ENCODE data around the gene SLC6A3.

DNA sequence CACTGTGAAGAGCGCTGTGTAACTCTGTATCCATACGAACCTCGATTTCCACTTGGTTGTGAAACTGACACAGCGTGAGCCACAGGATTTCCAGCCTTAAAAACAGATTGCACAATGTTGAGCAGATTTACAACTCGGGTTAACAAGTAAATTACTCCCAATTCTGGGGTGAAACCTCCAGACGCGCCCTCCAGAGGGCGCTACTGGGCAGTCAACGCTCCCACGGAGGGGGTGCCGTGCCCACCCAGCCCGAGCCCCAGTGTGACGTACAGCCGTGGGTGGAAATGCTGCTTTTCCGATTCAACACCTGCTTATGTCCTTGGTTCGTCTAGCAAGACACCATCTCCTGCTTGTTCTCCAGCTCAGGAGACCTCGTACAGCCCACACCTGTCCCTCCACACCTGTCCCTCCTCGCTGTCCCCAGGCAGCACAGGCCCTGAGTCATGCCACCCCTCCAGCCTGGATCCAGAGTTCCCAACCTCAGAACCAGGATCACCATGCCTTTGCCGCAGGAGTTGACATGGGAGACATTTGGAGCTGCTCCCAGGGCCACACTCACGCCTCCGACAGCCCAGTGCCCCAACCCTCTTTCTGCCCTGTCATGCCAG is 34.4 kb upstream of the SLC6A3 start:
- TF ChIP-seq, protein P1, sequence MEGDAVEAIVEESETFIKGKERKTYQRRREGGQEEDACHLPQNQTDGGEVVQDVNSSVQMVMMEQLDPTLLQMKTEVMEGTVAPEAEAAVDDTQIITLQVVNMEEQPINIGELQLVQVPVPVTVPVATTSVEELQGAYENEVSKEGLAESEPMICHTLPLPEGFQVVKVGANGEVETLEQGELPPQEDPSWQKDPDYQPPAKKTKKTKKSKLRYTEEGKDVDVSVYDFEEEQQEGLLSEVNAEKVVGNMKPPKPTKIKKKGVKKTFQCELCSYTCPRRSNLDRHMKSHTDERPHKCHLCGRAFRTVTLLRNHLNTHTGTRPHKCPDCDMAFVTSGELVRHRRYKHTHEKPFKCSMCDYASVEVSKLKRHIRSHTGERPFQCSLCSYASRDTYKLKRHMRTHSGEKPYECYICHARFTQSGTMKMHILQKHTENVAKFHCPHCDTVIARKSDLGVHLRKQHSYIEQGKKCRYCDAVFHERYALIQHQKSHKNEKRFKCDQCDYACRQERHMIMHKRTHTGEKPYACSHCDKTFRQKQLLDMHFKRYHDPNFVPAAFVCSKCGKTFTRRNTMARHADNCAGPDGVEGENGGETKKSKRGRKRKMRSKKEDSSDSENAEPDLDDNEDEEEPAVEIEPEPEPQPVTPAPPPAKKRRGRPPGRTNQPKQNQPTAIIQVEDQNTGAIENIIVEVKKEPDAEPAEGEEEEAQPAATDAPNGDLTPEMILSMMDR (IDR thresholded peaks at IDR 0.05; ENCODE audit: low read depth, low read length): peak; percentile 76
- TF ChIP-seq EZH2phosphoT487 (IDR thresholded peaks at IDR 0.05; ENCODE audit: low read depth): no peak

Data from OCI-LY3 (cell line).